ENCODE measurements around the gene CTSD.
"Not testable (repeated sequence)": the region's sequence is repeated elsewhere in the genome, so short reads cannot be mapped to it uniquely, and the experiment has no call there.

CTSD gene

GRCh38 chr11:1769304-1769936, 5.7 kb upstream of the CTSD start:
- H2AK5ac ChIP-seq (ENCODE audit: low read length); H3K4me1 ChIP-seq (ENCODE audit: control insufficient read depth, low read depth, low read length); H3K18ac ChIP-seq (ENCODE audit: low read length); H3K9ac ChIP-seq (ENCODE audit: low read length); H4K8ac ChIP-seq (ENCODE audit: low read depth, low read length); H2BK15ac ChIP-seq (replicated peaks; ENCODE audit: low read depth); H4K5ac ChIP-seq (ENCODE audit: low read length); H3K23ac ChIP-seq (ENCODE audit: low read length); H3K79me1 ChIP-seq (ENCODE audit: low read length); H3K27me3 ChIP-seq (ENCODE audit: insufficient read depth, low read length, poor library complexity); H2BK120ac ChIP-seq (ENCODE audit: low read depth, low read length); H3K4me2 ChIP-seq (ENCODE audit: low read length); H3K4me3 ChIP-seq (ENCODE audit: low read length); H3K4ac ChIP-seq (ENCODE audit: low read depth, low read length); H2BK5ac ChIP-seq (ENCODE audit: low read length); H3K79me2 ChIP-seq (ENCODE audit: control insufficient read depth, insufficient read depth, low read length); H3K56ac ChIP-seq (ENCODE audit: low read length); H3K36me3 ChIP-seq (ENCODE audit: control insufficient read depth, insufficient read depth, low read length); DNase-seq; H3K27ac ChIP-seq (ENCODE audit: low read depth, low read length): not testable (repeated sequence)
- WGBS (ENCODE audit: extremely low coverage, insufficient coverage, low lambda C conversion rate) = no CpG with 5 or more reads among the region's 9 CpGs

GRCh38 chr11:1768141-1768469, 4.4 kb upstream of the CTSD start:
- Histone ChIP-seq H3K27ac (ENCODE audit: low read depth, low read length) (no peak overlapping the region), H2BK120ac (ENCODE audit: low read depth, low read length) (no peak overlapping the region), H3K4me3 (ENCODE audit: low read length) (no peak overlapping the region), H3K4ac (ENCODE audit: low read depth, low read length) (no peak overlapping the region), H3K18ac (ENCODE audit: low read length) (no peak overlapping the region), H3K79me2 (ENCODE audit: control insufficient read depth, insufficient read depth, low read length) (peaks cover under 1% of the 10 kb centered on the region), H3K36me3 (ENCODE audit: control insufficient read depth, insufficient read depth, low read length) (no peaks in the 10 kb centered on the region), H3K79me1 (ENCODE audit: low read length) (no peaks in the 10 kb centered on the region), H2BK15ac (replicated peaks; ENCODE audit: low read depth) (no peak overlapping the region), H4K5ac (ENCODE audit: low read length) (no peak overlapping the region), H2BK5ac (ENCODE audit: low read length) (no peak overlapping the region), H4K8ac (ENCODE audit: low read depth, low read length) (no peak overlapping the region), H3K27me3 (ENCODE audit: insufficient read depth, low read length, poor library complexity) (no peaks in the 10 kb centered on the region), H3K56ac (ENCODE audit: low read length) (peak overlapping the region; percentile 56), H2AK5ac (ENCODE audit: low read length) (no peak overlapping the region), H3K4me2 (ENCODE audit: low read length) (no peak overlapping the region), H3K23ac (ENCODE audit: low read length) (no peak overlapping the region), H3K9ac (ENCODE audit: low read length) (no peak overlapping the region), H3K4me1 (ENCODE audit: control insufficient read depth, low read depth, low read length) (peaks cover 4% of the 10 kb centered on the region)
- DNase-seq = no peak
- WGBS (ENCODE audit: extremely low coverage, insufficient coverage, low lambda C conversion rate) = no CpG with 5 or more reads among the region's 7 CpGs

DNA sequence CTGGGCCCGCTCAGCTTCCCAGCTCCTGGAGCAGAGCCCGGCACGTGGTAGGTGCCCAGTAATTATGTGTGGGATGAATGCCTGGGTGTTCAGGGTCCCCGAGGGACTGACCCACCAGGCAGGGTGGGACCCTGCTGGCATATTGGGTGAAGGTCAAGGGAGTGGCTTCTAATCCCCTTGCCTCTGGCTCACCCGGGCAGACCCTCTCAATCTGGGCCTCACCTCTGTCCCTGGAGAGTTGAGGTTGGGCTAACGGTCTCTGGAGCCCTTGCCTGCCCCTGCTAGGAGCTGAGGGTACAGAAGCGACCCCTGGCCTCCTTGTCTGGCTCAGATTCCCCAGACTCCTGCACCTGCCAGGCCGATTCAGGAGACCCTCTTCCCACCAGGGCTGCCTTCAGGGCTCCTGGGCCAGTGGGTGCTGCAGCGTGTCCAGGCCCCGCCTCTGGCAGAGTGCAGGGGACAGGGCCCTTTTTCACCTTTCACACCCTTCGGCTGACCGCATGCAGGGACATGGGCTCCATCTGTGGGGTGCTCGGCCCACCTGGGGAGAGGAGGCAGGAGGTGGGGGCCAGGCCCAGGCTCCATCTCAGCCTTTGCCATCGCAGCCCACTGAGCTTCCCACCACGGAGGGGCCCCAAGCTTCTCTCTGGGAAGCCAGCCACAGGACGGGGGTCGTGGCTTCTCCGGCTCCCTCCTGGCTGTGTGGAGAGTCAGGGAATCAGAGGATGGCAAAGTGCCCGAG, 3.8 kb upstream of the CTSD start:
- Histone ChIP-seq H2AK5ac (ENCODE audit: low read length) (no peak overlapping the region), H2BK120ac (ENCODE audit: low read depth, low read length) (no peak overlapping the region), H3K23ac (ENCODE audit: low read length) (no peak overlapping the region), H3K4ac (ENCODE audit: low read depth, low read length) (no peak overlapping the region), H3K36me3 (ENCODE audit: control insufficient read depth, insufficient read depth, low read length) (no peaks in the 10 kb centered on the region), H3K56ac (ENCODE audit: low read length) (peak overlapping the region; percentile 56), H3K18ac (ENCODE audit: low read length) (no peak overlapping the region), H3K9ac (ENCODE audit: low read length) (no peak overlapping the region), H3K27me3 (ENCODE audit: insufficient read depth, low read length, poor library complexity) (no peaks in the 10 kb centered on the region), H3K4me2 (ENCODE audit: low read length) (no peak overlapping the region), H3K4me3 (ENCODE audit: low read length) (no peak overlapping the region), H4K5ac (ENCODE audit: low read length) (no peak overlapping the region), H3K4me1 (ENCODE audit: control insufficient read depth, low read depth, low read length) (peaks cover 5% of the 10 kb centered on the region), H2BK5ac (ENCODE audit: low read length) (no peak overlapping the region), H2BK15ac (replicated peaks; ENCODE audit: low read depth) (no peak overlapping the region), H3K27ac (ENCODE audit: low read depth, low read length) (no peak overlapping the region), H4K8ac (ENCODE audit: low read depth, low read length) (no peak overlapping the region), H3K79me2 (ENCODE audit: control insufficient read depth, insufficient read depth, low read length) (peaks cover 2% of the 10 kb centered on the region), H3K79me1 (ENCODE audit: low read length) (peaks cover 4% of the 10 kb centered on the region)
- DNase-seq = no peak
- WGBS (ENCODE audit: extremely low coverage, insufficient coverage, low lambda C conversion rate) = no CpG with 5 or more reads among the region's 19 CpGs

- H2AK5ac ChIP-seq (ENCODE audit: low read length) = no peak overlapping the region
- peaks cover 4% of the 10 kb centered on the region for H3K79me1 ChIP-seq (ENCODE audit: low read length)
- no peak overlapping the region for H3K4me3 ChIP-seq (ENCODE audit: low read length)
- no peak overlapping the region for H3K4ac ChIP-seq (ENCODE audit: low read depth, low read length)
- H3K36me3 ChIP-seq (ENCODE audit: control insufficient read depth, insufficient read depth, low read length) = no peaks in the 10 kb centered on the region
- no peak overlapping the region for H3K9ac ChIP-seq (ENCODE audit: low read length)
- H4K5ac ChIP-seq (ENCODE audit: low read length) = no peak overlapping the region
- H3K23ac ChIP-seq (ENCODE audit: low read length) = no peak overlapping the region
- H3K56ac ChIP-seq (ENCODE audit: low read length) = no peak overlapping the region
- no peak overlapping the region for H2BK15ac ChIP-seq (replicated peaks; ENCODE audit: low read depth)
- no peak overlapping the region for H3K4me2 ChIP-seq (ENCODE audit: low read length)
- no peak overlapping the region for H2BK5ac ChIP-seq (ENCODE audit: low read length)
- H3K18ac ChIP-seq (ENCODE audit: low read length) = no peak overlapping the region
- no peak for DNase-seq
- H3K27ac ChIP-seq (ENCODE audit: low read depth, low read length) = no peak overlapping the region
- H3K27me3 ChIP-seq (ENCODE audit: insufficient read depth, low read length, poor library complexity) = no peaks in the 10 kb centered on the region
- WGBS (ENCODE audit: extremely low coverage, insufficient coverage, low lambda C conversion rate) = no CpG with 5 or more reads among the region's 22 CpGs
- no peak overlapping the region for H2BK120ac ChIP-seq (ENCODE audit: low read depth, low read length)
- H3K79me2 ChIP-seq (ENCODE audit: control insufficient read depth, insufficient read depth, low read length) = peaks cover 2% of the 10 kb centered on the region
- peaks cover 2% of the 10 kb centered on the region for H3K4me1 ChIP-seq (ENCODE audit: control insufficient read depth, low read depth, low read length)
- no peak overlapping the region for H4K8ac ChIP-seq (ENCODE audit: low read depth, low read length)
Measured at GRCh38 chr11:1766719-1767398, 3.1 kb upstream of the CTSD start.

DNA sequence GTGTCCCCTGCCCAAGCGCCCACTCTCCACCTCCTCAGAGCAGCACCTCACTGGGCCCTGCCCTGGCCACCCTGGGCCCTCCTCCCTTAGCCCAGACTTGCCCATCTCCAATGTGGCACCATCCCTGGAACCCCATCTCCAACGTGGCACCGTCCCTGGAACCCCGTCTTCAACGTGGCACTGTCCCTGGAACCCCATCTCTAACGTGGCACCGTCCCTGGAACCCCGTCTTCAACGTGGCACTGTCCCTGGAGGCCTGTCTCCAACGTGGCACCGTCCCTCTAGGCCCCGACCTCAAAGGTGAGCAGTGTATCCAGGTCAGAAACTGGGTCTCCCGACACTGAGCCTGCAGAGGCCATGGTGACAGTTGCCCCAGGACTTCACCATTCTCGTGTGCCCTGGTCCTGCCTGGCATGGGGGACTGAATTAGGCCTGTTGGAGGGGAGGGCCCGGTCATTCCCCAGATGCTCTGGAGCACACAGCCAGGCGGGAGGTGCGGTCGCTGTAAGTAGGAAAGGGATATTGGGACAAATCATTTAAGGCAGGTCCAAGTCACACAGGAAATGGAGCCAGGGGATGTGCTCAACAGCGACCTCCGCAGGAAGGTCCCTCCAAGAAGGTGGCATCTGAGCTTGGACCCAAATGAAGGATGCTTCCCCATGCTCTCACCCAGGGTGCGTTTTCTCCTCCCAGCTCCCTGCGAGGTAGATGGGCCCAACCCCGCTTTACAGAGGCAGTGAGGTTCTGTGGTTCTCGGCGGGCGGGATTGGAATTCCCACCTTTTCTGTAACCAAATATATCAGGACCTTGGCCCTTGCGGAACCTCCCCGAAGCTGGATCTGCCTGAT, 2.4 kb upstream of the CTSD start:
- no CpG with 5 or more reads among the region's 28 CpGs for WGBS (ENCODE audit: extremely low coverage, insufficient coverage, low lambda C conversion rate)
- H3K27ac ChIP-seq (ENCODE audit: low read depth, low read length) = no peak overlapping the region

More for the DNA sequence above, 2.4 kb upstream of the CTSD start:
- Histone ChIP-seq H3K4me2 (ENCODE audit: low read length) (no peak overlapping the region), H3K36me3 (ENCODE audit: control insufficient read depth, insufficient read depth, low read length) (no peaks in the 10 kb centered on the region), H3K79me2 (ENCODE audit: control insufficient read depth, insufficient read depth, low read length) (peaks cover 2% of the 10 kb centered on the region), H3K23ac (ENCODE audit: low read length) (no peak overlapping the region), H3K4me3 (ENCODE audit: low read length) (no peak overlapping the region), H3K79me1 (ENCODE audit: low read length) (peaks cover 4% of the 10 kb centered on the region), H3K18ac (ENCODE audit: low read length) (no peak overlapping the region), H3K27me3 (ENCODE audit: insufficient read depth, low read length, poor library complexity) (no peaks in the 10 kb centered on the region), H2BK15ac (replicated peaks; ENCODE audit: low read depth) (no peak overlapping the region), H2BK120ac (ENCODE audit: low read depth, low read length) (no peak overlapping the region), H4K8ac (ENCODE audit: low read depth, low read length) (no peak overlapping the region), H3K56ac (ENCODE audit: low read length) (no peak overlapping the region), H3K4ac (ENCODE audit: low read depth, low read length) (no peak overlapping the region), H3K9ac (ENCODE audit: low read length) (no peak overlapping the region), H2AK5ac (ENCODE audit: low read length) (no peak overlapping the region), H4K5ac (ENCODE audit: low read length) (no peak overlapping the region), H3K4me1 (ENCODE audit: control insufficient read depth, low read depth, low read length) (peaks cover 2% of the 10 kb centered on the region), H2BK5ac (ENCODE audit: low read length) (no peak overlapping the region)
- DNase-seq = peak; percentile 40

Data from mesendoderm (in vitro differentiated cells).